GM18858 (cell line): ENCODE results near the gene SLC29A4.
"Not testable (repeated sequence)": the region's sequence is repeated elsewhere in the genome, so short reads cannot be mapped to it uniquely, and the experiment has no call there.

Experiments
- ATAC-seq: cut with Tn5 transposase; IDR thresholded peaks from one replicate; pipeline ENCODE4 v1.9.1; 2021; ENCODE audit not compliant: unreplicated experiment

The SLC29A4 gene

GRCh38 chr7:5282543-5283316, at the start of gene SLC29A4:
TSS of gene SLC29A4 (plus strand) at chr7:5282943. CDS start at chr7:5287817, 4,874 bp downstream.
- no peak for ATAC-seq

GRCh38 chr7:5234852-5235831, 47.6 kb upstream of the SLC29A4 start:
- ATAC-seq: no peak

GRCh38 chr7:5237286-5237685, 45.5 kb upstream of the SLC29A4 start:
- ATAC-seq: no peak

- no peak for ATAC-seq
Observed at GRCh38 chr7:5238500-5238899, 44.2 kb upstream of the SLC29A4 start.

GRCh38 chr7:5243261-5243660, 39.5 kb upstream of the SLC29A4 start:
- no peak for ATAC-seq

GRCh38 chr7:5248201-5248885, 34.4 kb upstream of the SLC29A4 start:
- no peak for ATAC-seq

GRCh38 chr7:5250787-5251186, 32.0 kb upstream of the SLC29A4 start:
- ATAC-seq: not testable (repeated sequence)

- not testable (repeated sequence) for ATAC-seq
Observed at GRCh38 chr7:5253529-5253928, 29.2 kb upstream of the SLC29A4 start.

- ATAC-seq: not testable (repeated sequence)
Observed at GRCh38 chr7:5254371-5254770, 28.4 kb upstream of the SLC29A4 start.

GRCh38 chr7:5255832-5256231, 26.9 kb upstream of the SLC29A4 start:
- no peak for ATAC-seq

GRCh38 chr7:5260530-5261068, 22.1 kb upstream of the SLC29A4 start:
- ATAC-seq: not testable (repeated sequence)

GRCh38 chr7:5263066-5263465, 19.7 kb upstream of the SLC29A4 start:
- not testable (repeated sequence) for ATAC-seq

GRCh38 chr7:5265320-5266190, 17.2 kb upstream of the SLC29A4 start:
- no peak for ATAC-seq

GRCh38 chr7:5266191-5267028, 16.3 kb upstream of the SLC29A4 start:
- no peak for ATAC-seq

- not testable (repeated sequence) for ATAC-seq
Observed at GRCh38 chr7:5267829-5268228, 14.9 kb upstream of the SLC29A4 start.

GRCh38 chr7:5269992-5270657, 12.6 kb upstream of the SLC29A4 start:
- ATAC-seq: not testable (repeated sequence)

- no peak for ATAC-seq
Observed at GRCh38 chr7:5270788-5271187, 12.0 kb upstream of the SLC29A4 start.

GRCh38 chr7:5273831-5274405, 8.8 kb upstream of the SLC29A4 start:
- not testable (repeated sequence) for ATAC-seq
